ENCODE measurements around the gene GSDME.

GSDME gene

DNA sequence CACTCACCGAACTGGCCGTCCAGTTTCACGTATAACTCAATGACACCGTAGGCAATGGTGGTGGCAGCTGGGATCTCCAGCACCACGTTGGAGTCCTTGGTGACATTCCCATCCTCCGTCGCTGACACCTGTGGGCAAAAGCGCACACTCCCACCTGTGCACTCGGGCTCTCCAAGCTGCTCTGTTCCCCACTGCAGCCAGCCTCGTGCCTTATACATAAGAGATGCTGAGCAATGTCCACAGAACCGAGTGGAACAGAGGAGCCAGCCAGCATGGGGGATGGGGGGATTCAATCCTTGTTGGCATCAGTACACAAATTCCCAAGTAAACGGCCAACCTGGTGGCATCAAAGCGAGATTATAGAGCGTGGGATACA, 40.0 kb downstream of the GSDME start:
- no peak for DNase-seq (ENCODE audit: low spot score in 2 of 2)
- H3K4me1 ChIP-seq: no peaks in the 10 kb centered on the region
- in situ Hi-C loops (cut with MboI; ENCODE audit: low sequenced_read_pairs): no loop called here
- H3K4me3 ChIP-seq: no peak overlapping the region
- H3K27me3 ChIP-seq (ENCODE audit: low read depth): no peaks in the 10 kb centered on the region
- H3K9me3 ChIP-seq: no peaks in the 10 kb centered on the region
- no peaks in the 10 kb centered on the region for H3K36me3 ChIP-seq (replicated peaks)

DNA sequence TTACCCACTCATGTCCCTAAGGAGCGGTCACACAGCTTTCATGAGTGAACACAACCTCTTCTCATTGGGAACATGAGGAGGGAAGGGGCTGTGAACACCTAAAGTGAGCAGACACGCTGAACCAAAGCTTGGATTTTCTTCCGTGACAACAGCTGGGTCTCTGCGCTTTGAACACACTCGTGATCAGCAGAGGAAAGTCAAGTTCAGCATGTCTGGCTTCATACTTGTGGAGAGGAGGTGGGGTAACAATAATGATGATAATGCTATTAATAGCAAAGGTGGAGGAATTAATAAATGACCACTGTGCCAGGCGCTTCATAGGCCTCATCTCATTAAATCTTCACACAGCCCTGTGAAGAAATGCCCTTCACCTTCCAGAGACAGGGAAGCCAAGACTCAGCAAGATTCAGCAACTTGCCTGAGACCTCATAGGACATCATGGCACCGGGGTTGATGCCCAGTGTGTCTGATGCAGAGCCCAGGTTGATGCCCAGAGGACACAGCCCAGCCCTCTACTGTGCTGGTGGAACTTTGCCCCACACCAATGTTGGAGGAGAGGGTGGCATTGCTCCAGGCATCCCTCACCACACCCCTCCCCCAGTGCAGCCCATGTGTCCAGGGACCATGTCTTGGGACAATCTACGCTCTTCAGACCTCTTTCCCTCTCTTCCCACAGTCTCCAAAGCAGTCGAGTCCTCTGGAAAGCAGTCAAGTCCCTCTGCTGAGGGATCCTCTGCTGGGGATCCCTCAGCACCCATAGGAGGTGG, 40.6 kb downstream of the GSDME start:
- no peak overlapping the region for H3K4me3 ChIP-seq
- H3K36me3 ChIP-seq (replicated peaks): no peaks in the 10 kb centered on the region
- no peaks in the 10 kb centered on the region for H3K4me1 ChIP-seq
- DNase-seq (ENCODE audit: low spot score in 2 of 2): no peak
- H3K27me3 ChIP-seq (ENCODE audit: low read depth): no peaks in the 10 kb centered on the region
- in situ Hi-C loops (cut with MboI; ENCODE audit: low sequenced_read_pairs): no loop called here
- no peaks in the 10 kb centered on the region for H3K9me3 ChIP-seq

DNA sequence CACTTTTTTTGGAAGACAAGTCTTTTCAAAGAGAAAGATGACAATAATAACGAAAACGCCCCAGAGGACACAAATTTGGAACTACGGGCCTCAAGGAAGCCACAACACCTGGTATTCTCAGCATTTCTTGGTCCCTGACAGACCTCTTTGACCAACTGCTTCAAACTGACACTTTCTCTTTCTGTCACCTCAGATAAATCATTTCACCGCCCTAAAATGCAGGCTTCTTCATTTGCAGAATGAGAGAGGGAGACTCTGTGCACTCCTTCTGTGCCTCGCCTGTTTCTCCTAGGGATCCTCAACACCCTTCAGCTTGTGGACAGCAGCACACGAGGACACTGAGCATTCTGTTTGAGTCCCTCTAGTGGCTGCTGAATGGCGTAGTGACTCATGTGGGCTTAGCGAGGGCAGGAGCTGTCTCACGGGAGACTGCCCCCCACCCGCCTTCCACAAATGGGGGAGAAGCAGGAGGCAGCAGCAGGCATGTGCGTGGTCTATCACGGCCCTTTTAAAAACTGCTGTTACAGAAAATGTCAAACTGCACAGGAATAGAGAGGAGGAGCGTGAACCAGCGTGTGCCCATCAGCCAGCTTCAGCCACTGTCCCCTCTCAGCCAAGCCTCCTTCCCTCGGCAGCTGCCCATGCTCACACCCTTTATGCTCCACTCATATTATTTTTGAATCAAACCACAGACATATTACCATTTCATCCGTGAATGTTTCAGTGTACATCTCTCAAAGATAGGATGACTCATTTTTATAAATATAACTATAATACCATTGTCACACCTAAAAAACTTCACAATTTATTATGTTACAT, 41.4 kb downstream of the GSDME start:
- no peaks in the 10 kb centered on the region for H3K4me1 ChIP-seq

DNA sequence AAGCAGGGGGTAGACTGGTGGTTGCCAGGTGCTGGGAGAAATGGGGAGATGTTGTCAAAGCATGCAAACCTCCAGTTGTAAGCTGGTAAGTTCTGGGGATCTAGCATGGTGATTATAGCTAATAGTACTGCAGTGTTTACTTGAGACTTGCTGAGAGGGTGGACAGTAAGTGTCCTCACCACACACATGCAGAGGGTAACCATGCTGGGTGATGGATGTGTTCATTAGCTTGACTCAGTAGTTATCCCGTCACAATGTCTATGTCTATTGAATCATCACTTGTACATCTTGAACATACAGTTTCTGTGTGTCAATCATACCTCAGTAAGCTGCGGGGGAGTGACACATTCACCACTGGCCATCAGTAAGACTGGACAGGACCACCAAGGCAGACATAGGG, 42.1 kb downstream of the GSDME start:
- H3K4me1 ChIP-seq: no peaks in the 10 kb centered on the region
- H3K27me3 ChIP-seq (ENCODE audit: low read depth): no peaks in the 10 kb centered on the region
- no peaks in the 10 kb centered on the region for H3K36me3 ChIP-seq (replicated peaks)
- H3K9me3 ChIP-seq: no peaks in the 10 kb centered on the region
- in situ Hi-C loops (cut with MboI; ENCODE audit: low sequenced_read_pairs): no loop called here
- DNase-seq (ENCODE audit: low spot score in 2 of 2): no peak
- no peak overlapping the region for H3K4me3 ChIP-seq

More for the DNA sequence above, 41.4 kb downstream of the GSDME start:
- in situ Hi-C loops (cut with MboI; ENCODE audit: low sequenced_read_pairs): no loop called here
- Histone ChIP-seq H3K9me3 (no peaks in the 10 kb centered on the region), H3K36me3 (replicated peaks) (no peaks in the 10 kb centered on the region), H3K4me3 (no peak overlapping the region), H3K27me3 (ENCODE audit: low read depth) (no peaks in the 10 kb centered on the region)
- DNase-seq (ENCODE audit: low spot score in 2 of 2): peak; percentile 24 to 26

DNA sequence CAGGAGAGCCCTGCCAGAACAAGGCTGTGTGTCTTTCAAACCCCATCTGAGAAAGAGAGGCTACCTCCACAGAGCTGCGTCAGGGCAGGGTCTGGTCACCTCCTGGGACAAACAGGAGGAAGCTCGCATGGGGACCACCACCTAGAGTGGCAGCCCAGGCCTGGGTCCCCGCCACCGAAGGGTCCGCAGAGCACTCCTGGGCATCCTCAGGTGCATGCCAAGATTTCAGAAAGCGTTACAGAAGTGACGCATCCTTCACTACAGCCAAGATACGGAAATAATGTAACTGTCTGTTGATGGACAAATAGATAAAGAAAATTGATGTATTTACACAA, 42.6 kb downstream of the GSDME start:
- H3K4me1 ChIP-seq: no peaks in the 10 kb centered on the region
- in situ Hi-C loops (cut with MboI; ENCODE audit: low sequenced_read_pairs): no loop called here
- H3K9me3 ChIP-seq: no peaks in the 10 kb centered on the region
- H3K27me3 ChIP-seq (ENCODE audit: low read depth): no peaks in the 10 kb centered on the region
- no peak overlapping the region for H3K4me3 ChIP-seq
- DNase-seq (ENCODE audit: low spot score in 2 of 2): no peak
- no peaks in the 10 kb centered on the region for H3K36me3 ChIP-seq (replicated peaks)

DNA sequence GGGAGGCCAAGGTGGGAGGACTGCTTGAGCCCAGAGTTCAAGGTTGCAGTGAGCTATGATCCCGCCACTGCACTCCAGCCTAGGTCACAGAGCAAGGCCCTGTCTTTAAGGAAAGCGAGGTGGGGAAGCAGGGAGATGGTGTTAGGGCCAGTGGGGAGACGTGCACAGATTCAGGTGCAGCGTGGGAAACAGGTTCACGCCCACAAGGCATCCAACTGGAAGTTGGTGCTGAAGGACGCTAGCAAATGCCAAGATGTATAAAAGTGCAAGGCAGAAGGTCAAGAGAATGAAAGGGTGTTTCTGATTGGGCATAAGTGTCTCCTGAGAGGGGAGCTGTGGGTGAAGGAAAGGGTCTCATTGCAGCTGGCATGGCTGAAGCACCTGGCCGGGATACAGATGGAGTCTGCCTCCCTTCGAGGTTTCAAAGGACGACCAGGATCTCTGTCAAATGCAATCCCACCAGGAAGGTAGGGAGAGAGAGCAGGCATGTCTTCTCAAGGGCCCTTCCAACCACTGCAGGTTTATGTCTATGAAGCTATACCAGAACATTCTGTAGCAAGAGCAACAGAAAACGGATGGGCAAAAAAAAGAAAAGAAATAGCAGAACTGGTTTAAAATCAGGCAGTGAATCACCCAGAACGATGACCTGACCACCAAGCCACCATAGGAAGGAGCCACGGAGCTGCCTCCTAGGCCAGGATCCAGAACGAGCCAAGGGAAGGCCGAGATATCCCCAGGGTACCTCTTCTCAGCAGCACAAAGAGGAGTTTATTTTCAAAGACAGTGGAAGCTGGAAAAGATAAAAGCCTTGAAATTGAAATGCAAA, 43.2 kb downstream of the GSDME start:
- H3K4me1 ChIP-seq: no peaks in the 10 kb centered on the region
- H3K4me3 ChIP-seq: no peak overlapping the region
- in situ Hi-C loops (cut with MboI; ENCODE audit: low sequenced_read_pairs): no loop called here
- no peaks in the 10 kb centered on the region for H3K9me3 ChIP-seq
- no peaks in the 10 kb centered on the region for H3K27me3 ChIP-seq (ENCODE audit: low read depth)
- no peaks in the 10 kb centered on the region for H3K36me3 ChIP-seq (replicated peaks)
- DNase-seq (ENCODE audit: low spot score in 2 of 2): no peak

DNA sequence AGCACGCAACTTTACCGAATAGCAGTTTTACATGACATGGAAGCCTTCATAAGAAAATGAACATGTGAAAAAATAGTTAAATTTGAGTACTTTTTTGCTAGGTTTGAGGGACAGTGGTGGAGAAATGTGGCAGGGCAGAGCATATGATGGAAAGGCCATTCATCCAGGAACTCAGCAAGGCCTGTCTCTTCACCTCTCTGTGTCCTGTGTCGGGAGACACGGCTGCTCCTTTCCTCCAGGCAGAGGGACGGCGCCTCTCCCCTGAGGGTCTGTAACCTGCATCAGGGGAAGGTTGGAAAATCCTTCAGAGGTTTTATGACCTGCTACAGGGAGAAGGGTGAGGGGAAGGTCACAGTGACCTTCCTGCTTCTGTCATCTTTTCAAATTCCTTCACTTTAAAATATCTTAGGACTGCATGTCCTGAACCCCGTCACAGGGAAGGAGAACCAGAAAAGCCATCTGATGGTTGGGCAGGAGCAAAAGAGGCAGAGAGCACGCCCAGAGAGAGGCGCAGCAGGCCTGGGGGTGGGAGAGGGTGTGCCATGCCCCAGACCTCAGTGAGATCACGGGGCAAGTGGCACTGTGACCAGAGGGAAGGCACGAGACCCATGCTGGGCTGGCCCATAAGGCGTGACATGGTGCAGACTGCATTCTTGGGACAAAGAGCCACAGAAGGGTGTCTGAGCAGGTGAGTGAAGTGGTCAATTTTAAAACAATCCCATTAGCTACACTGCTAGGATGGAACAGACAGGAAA, 44.0 kb downstream of the GSDME start:
- H3K4me1 ChIP-seq: no peaks in the 10 kb centered on the region
- no peak overlapping the region for H3K4me3 ChIP-seq
- H3K27me3 ChIP-seq (ENCODE audit: low read depth): no peaks in the 10 kb centered on the region
- H3K36me3 ChIP-seq (replicated peaks): no peaks in the 10 kb centered on the region
- in situ Hi-C loops (cut with MboI; ENCODE audit: low sequenced_read_pairs): no loop called here
- no peaks in the 10 kb centered on the region for H3K9me3 ChIP-seq
- no peak for DNase-seq (ENCODE audit: low spot score in 2 of 2)

DNA sequence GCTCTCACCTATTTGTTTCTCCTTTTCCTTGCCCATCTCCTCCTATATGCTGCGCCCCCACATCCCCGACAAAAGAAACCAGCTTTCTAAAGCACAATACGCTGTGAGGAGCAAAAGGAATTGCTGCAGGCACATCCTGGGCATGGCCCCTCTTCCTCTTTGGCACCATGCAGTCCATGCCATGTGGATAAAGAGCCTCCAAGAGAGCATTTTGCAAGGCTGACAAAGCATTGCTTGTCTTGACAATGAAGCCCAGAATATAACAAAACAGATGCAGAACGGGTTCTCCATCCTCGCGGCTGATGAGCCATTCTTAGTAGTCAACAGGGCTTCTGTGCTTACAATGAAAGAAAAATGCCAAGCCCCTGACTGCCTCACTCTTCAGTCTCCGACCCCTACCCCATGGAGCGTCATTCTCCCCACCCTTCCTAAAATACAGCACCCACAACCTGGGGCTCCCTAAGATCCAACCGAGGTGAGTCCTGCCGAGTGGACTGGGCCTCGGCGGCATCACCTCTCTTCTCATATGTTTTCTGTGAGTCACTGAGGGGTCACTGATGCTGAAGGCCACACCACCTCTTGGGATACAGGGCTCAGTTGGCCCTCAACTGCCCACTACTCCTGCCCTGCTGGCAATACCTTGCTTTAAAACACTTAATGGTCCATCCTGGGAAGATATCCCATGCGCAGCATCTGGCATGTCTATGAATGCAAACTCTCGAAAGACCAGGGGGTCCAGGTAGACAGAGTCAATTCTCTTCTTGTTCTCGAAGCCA, 47.5 kb downstream of the GSDME start:
- no peak for DNase-seq (ENCODE audit: low spot score in 2 of 2)
- in situ Hi-C loops (cut with MboI; ENCODE audit: low sequenced_read_pairs): no loop called here

DNA sequence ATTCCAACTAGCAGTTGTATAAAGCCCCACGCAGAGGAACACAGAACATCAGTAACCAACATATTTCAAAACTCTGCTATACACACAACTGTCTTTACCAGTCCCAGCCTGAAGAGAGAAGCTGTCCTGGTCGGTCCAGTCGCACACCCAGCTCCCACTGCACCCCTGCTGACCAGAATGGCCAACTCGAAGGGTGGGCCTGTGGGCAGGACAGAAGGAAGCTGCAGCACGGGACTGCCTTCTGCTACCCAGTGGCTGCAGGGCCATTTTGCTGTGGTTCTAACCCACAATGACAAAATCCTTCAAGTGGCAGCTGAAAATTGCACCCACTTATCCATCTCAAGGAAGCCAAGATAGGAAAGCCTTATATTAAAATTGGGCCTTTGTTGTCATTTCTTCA, 48.2 kb downstream of the GSDME start:
- no peak overlapping the region for H3K4me3 ChIP-seq
- H3K36me3 ChIP-seq (replicated peaks): no peaks in the 10 kb centered on the region
- H3K9me3 ChIP-seq: no peaks in the 10 kb centered on the region
- no peaks in the 10 kb centered on the region for H3K4me1 ChIP-seq
- no peaks in the 10 kb centered on the region for H3K27me3 ChIP-seq (ENCODE audit: low read depth)
- DNase-seq (ENCODE audit: low spot score in 2 of 2): no peak
- in situ Hi-C loops (cut with MboI; ENCODE audit: low sequenced_read_pairs): no loop called here

More for the DNA sequence above, 47.5 kb downstream of the GSDME start:
- no peaks in the 10 kb centered on the region for H3K36me3 ChIP-seq (replicated peaks)
- H3K9me3 ChIP-seq: no peaks in the 10 kb centered on the region
- no peaks in the 10 kb centered on the region for H3K27me3 ChIP-seq (ENCODE audit: low read depth)
- no peaks in the 10 kb centered on the region for H3K4me1 ChIP-seq
- H3K4me3 ChIP-seq: no peak overlapping the region

DNA sequence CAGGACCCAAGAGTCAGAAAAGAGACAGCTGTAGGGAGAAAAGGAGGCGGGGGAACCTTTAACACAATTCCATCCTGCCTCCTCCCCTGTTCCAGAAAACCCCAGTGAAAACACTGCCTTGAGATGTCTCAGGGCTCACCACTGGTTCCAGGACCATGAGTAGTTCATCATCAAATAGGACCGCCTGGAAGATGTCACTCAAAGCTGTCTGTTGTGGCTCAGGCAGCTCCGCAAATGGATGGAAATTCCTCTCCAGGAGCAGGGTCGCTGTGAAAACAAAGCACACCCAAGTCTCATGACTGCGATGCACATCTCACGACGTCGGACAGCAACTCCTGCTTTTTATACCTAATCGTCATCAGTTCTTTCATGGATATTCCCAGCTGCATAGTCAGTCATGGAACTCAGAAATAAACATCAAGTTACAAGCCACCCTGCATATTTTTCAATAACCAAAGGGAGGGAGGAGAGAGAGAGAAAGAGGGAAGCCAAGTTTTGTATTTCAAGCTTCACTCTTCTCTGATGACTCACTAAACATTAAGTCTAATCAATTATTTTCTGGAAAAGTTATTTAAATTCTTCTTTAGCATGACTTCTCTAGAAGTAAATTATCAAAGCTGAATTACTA, 49.2 kb downstream of the GSDME start:
- no peaks in the 10 kb centered on the region for H3K27me3 ChIP-seq (ENCODE audit: low read depth)
- in situ Hi-C loops (cut with MboI; ENCODE audit: low sequenced_read_pairs): no loop called here
- no peaks in the 10 kb centered on the region for H3K36me3 ChIP-seq (replicated peaks)
- H3K9me3 ChIP-seq: no peaks in the 10 kb centered on the region
- no peak overlapping the region for H3K4me3 ChIP-seq
- no peaks in the 10 kb centered on the region for H3K4me1 ChIP-seq
- no peak for DNase-seq (ENCODE audit: low spot score in 2 of 2)

DNA sequence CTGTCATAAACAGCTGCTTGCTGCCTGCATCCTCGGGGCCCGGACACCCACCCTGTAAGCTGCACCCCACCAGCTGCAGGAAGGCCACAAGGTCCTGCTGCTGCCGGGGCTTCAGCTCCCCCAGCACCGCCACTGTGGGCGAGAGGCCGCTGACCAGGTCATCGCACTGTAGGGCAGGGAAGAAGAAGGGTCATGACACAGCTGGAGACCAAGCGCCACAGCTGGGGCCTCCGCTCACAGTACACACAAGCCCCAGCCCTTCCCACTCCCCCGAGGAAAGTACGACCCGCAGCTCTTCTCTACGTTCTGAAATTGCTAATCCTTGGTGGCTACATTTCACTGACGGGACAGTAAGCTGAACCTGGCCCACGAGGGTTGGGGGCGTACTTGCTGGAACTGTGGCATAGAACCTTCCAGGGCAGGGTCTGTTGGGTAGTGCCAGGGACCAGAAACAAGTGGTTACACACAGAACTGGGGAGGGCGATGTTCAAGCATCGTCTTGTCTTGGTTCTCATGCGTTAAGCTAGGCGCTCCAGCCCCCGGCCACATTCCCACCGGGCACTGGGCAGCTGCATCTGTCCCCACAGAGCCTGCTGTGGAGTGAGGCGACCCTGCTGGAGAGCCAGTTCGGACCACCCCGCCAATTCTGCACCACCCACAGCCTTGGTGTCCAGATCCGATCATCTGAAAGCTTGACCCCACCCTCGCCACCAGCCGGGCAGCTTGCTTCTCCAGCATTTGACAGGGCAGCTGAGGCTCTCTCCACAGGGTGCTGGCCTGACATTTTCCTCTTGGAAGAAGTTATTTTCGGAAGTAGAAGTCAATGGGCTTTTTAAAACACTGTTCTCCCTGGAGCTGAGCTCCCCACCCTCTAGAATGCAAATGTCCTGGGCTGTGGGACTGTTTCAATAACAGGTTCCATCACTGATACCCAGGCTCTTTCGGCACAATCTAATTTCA, 50.8 kb downstream of the GSDME start:
- Histone ChIP-seq H3K27me3 (ENCODE audit: low read depth) (no peaks in the 10 kb centered on the region), H3K9me3 (no peaks in the 10 kb centered on the region), H3K4me3 (no peak overlapping the region), H3K4me1 (no peaks in the 10 kb centered on the region), H3K36me3 (replicated peaks) (no peaks in the 10 kb centered on the region)
- in situ Hi-C loops (cut with MboI; ENCODE audit: low sequenced_read_pairs): no loop called here
- DNase-seq (ENCODE audit: low spot score in 2 of 2): no peak

DNA sequence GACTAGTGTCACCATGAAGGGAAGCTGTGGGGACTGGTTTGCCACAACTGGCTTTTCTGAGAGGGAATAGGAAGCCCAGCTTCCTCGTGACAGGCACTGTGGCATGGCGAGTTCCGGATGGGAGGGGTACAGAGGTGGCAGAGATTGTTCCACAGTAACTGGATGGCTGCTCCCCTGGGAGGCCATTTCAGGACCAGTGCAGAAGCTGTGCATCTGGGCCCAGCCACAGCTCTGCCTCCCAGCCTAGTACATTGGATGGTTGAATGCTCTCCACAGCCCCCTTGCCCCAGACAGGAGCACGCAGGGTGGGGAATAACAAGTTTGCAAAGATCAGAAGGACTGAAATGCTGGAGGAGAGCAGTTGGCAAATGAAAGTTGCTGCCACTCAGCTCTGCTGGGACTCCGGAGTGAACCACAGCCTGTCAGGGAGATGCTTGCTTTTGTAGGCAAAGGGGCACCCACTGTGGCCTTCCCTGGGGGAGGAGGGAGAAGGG, 51.8 kb downstream of the GSDME start:
- Histone ChIP-seq H3K4me3 (no peak overlapping the region), H3K27me3 (ENCODE audit: low read depth) (no peaks in the 10 kb centered on the region), H3K9me3 (no peaks in the 10 kb centered on the region), H3K36me3 (replicated peaks) (no peaks in the 10 kb centered on the region), H3K4me1 (no peaks in the 10 kb centered on the region)
- DNase-seq (ENCODE audit: low spot score in 2 of 2): no peak
- in situ Hi-C loops (cut with MboI; ENCODE audit: low sequenced_read_pairs): no loop called here
